ENCODE data around the gene ELOVL5. TPM values are rescaled to one million over a fixed set of nuclear protein-coding genes. Genes with fewer than 3 reads are reported as not detected.
"Not testable (repeated sequence)": the region's sequence is repeated elsewhere in the genome, so short reads cannot be mapped to it uniquely, and the experiment has no call there.

The ELOVL5 gene
- total RNA-seq, 1 donor from 2014 or later, result 62.3 TPM

GRCh38 chr6:53305506-53306005 lies 43.2 kb downstream of the ELOVL5 start:
- not testable (repeated sequence) for DNase-seq (ENCODE audit: low read depth in 2 of 2)

GRCh38 chr6:53304953-53305352 lies 43.8 kb downstream of the ELOVL5 start:
- not testable (repeated sequence) for DNase-seq (ENCODE audit: low read depth in 2 of 2)

- DNase-seq (ENCODE audit: low read depth in 2 of 2), result peak; percentile 91 to 97
Observed at GRCh38 chr6:53302678-53303360, 45.9 kb downstream of the ELOVL5 start.

- peak; percentile 60 for DNase-seq (ENCODE audit: low read depth in 2 of 2)
Observed at GRCh38 chr6:53301801-53302537, 46.8 kb downstream of the ELOVL5 start.

- peak; percentile 62 to 75 for DNase-seq (ENCODE audit: low read depth in 2 of 2)
Observed at GRCh38 chr6:53300656-53301551, 47.8 kb downstream of the ELOVL5 start.

- DNase-seq (ENCODE audit: low read depth in 2 of 2), result no peak
Observed at GRCh38 chr6:53299331-53300005, 49.3 kb downstream of the ELOVL5 start.

GRCh38 chr6:53297004-53297403 lies 51.7 kb downstream of the ELOVL5 start:
- no peak for DNase-seq (ENCODE audit: low read depth in 2 of 2)

GRCh38 chr6:53295176-53295575 lies 53.6 kb downstream of the ELOVL5 start:
- DNase-seq (ENCODE audit: low read depth in 2 of 2), result no peak

- no peak for DNase-seq (ENCODE audit: low read depth in 2 of 2)
Observed at GRCh38 chr6:53294611-53295010, 54.1 kb downstream of the ELOVL5 start.

GRCh38 chr6:53294095-53294494 lies 54.7 kb downstream of the ELOVL5 start:
- peak; percentile 36 to 71 for DNase-seq (ENCODE audit: low read depth in 2 of 2)

GRCh38 chr6:53293691-53294090 lies 55.1 kb downstream of the ELOVL5 start:
- DNase-seq (ENCODE audit: low read depth in 2 of 2), result no peak

- DNase-seq (ENCODE audit: low read depth in 2 of 2), result no peak
Observed at GRCh38 chr6:53290537-53291510, 57.9 kb downstream of the ELOVL5 start.

GRCh38 chr6:53287336-53288225 lies 61.2 kb downstream of the ELOVL5 start:
- no peak for DNase-seq (ENCODE audit: low read depth in 2 of 2)

- DNase-seq (ENCODE audit: low read depth in 2 of 2), result no peak
Observed at GRCh38 chr6:53284901-53285300, 63.8 kb downstream of the ELOVL5 start.

- peak; percentile 10 to 86 for DNase-seq (ENCODE audit: low read depth in 2 of 2)
Observed at GRCh38 chr6:53282741-53283140, 66.0 kb downstream of the ELOVL5 start.

- DNase-seq (ENCODE audit: low read depth in 2 of 2), result no peak
Observed at GRCh38 chr6:53282234-53282633, 66.5 kb downstream of the ELOVL5 start.

GRCh38 chr6:53281518-53282215 lies 67.1 kb downstream of the ELOVL5 start:
- no peak for DNase-seq (ENCODE audit: low read depth in 2 of 2)

- DNase-seq (ENCODE audit: low read depth in 2 of 2), result no peak
Observed at GRCh38 chr6:53280207-53280606, 68.5 kb downstream of the ELOVL5 start.

All from lung microvascular endothelial cell (primary cell).